CD14-positive monocyte (primary cell): ENCODE results near the gene CUEDC1. TPM values are rescaled to one million over a fixed set of nuclear protein-coding genes. Genes with fewer than 3 reads are reported as not detected.

Experiments
- DNase-seq, 3 donors: peaks; one replicate each; pipeline ENCODE4 v3.0.0-alpha.2; 2011 to 2022
- H2AFZ ChIP-seq: 2 replicates; pipeline ENCODE4 v1.6.0; 2012; ENCODE audit warnings: mild to moderate bottlenecking, low read depth, low read length, inconsistent platforms; ENCODE audit not compliant: insufficient read depth, poor library complexity, severe bottlenecking
- H3K27ac ChIP-seq, 2 donors: 1 replicate in 1 of 2; 2 replicates in 1 of 2; pipeline ENCODE4 v1.5.1; 2012 to 2013; ENCODE audit warnings: low read length in 2 of 2, control low read depth in 1 of 2, inconsistent platforms in 1 of 2, low read depth in 1 of 2, mild to moderate bottlenecking in 1 of 2
- H3K27me3 ChIP-seq, 2 donors: one replicate each; pipeline versions ENCODE4 v1.6.0 to v1.6.1; 2011 to 2013; ENCODE audit warnings: low read length in 2 of 2; ENCODE audit not compliant: control insufficient read depth in 2 of 2, insufficient read depth in 2 of 2
- H3K36me3 ChIP-seq, 2 donors: replicated peaks in 1 of 2; 1 replicate in 1 of 2; 2 replicates in 1 of 2; pipeline versions ENCODE4 v1.5.1 to v1.6.1; 2012 to 2013; ENCODE audit warnings: low read length in 2 of 2, control low read depth in 1 of 2, inconsistent platforms in 1 of 2, mild to moderate bottlenecking in 1 of 2; ENCODE audit not compliant: insufficient read depth in 2 of 2, control insufficient read depth in 1 of 2
- H3K4me1 ChIP-seq, 2 donors: 1 replicate in 1 of 2; 2 replicates in 1 of 2; pipeline versions ENCODE4 v1.5.1 to v1.6.1; 2012 to 2013; ENCODE audit warnings: low read length in 2 of 2, control low read depth in 1 of 2, inconsistent platforms in 1 of 2, mild to moderate bottlenecking in 1 of 2, moderate library complexity in 1 of 2; ENCODE audit not compliant: insufficient read depth in 2 of 2, control insufficient read depth in 1 of 2
- H3K4me2 ChIP-seq: replicated peaks from 2 replicates; pipeline ENCODE3; 2012; ENCODE audit warnings: low read length, moderate library complexity, mild to moderate bottlenecking; ENCODE audit not compliant: poor library complexity, severe bottlenecking; ENCODE audit errors: extremely low read depth
- H3K4me3 ChIP-seq, 3 experiments: fragments of 200-600 bp in 1 of 3; sonication (generic) in 1 of 3; replicated peaks in 1 of 3; 1 replicate in 2 of 3; 2 replicates in 1 of 3; pipeline ENCODE4 v1.5.1; 2011 to 2013; ENCODE audit warnings: low read length in 3 of 3, mild to moderate bottlenecking in 3 of 3, control low read depth in 2 of 3, low read depth in 2 of 3, inconsistent platforms in 1 of 3, moderate library complexity in 1 of 3
- H3K79me2 ChIP-seq: 2 replicates; pipeline ENCODE4 v1.6.0; 2012; ENCODE audit warnings: mild to moderate bottlenecking, control low read depth, inconsistent platforms, low read length, moderate library complexity; ENCODE audit not compliant: insufficient read depth
- H3K9ac ChIP-seq: 2 replicates; pipeline ENCODE4 v1.6.0; 2017; ENCODE audit warnings: low read length, mild to moderate bottlenecking; ENCODE audit not compliant: insufficient read depth, poor library complexity, severe bottlenecking
- H3K9me3 ChIP-seq, 2 donors: replicated peaks in 1 of 2; 1 replicate in 1 of 2; 2 replicates in 1 of 2; pipeline versions ENCODE4 v1.5.1 to v1.6.1; 2012 to 2013; ENCODE audit warnings: low read length in 2 of 2, control low read depth in 1 of 2; ENCODE audit not compliant: control insufficient read depth in 1 of 2, insufficient read depth in 1 of 2
- H4K20me1 ChIP-seq: 2 replicates; pipeline ENCODE4 v1.6.0; 2012; ENCODE audit warnings: mild to moderate bottlenecking, low read length, control low read depth, moderate library complexity; ENCODE audit not compliant: insufficient read depth
- H3K27ac Mint-ChIP-seq, 7 donors: one replicate each; pipeline ENCODE4 v1.8.0; 2020; ENCODE audit warnings: mild to moderate bottlenecking in 7 of 7, mixed read lengths in 7 of 7, moderate library complexity in 6 of 7, inconsistent platforms in 2 of 7
- H3K27me3 Mint-ChIP-seq, 3 donors: one replicate each; pipeline ENCODE4 v1.8.0; 2021 to 2022; ENCODE audit warnings: low read depth in 3 of 3, mild to moderate bottlenecking in 3 of 3, mixed read lengths in 3 of 3, moderate library complexity in 3 of 3, inconsistent platforms in 1 of 3
- H3K36me3 Mint-ChIP-seq, 2 donors: one replicate each; pipeline ENCODE4 v1.8.0; 2020; ENCODE audit warnings: mixed read lengths in 2 of 2, inconsistent platforms in 1 of 2, mild to moderate bottlenecking in 1 of 2
- H3K4me1 Mint-ChIP-seq: one replicate; pipeline ENCODE4 v1.8.0; 2020; ENCODE audit warnings: mild to moderate bottlenecking, mixed read lengths
- H3K4me3 Mint-ChIP-seq, 2 donors: one replicate each; pipeline ENCODE4 v1.8.0; 2020; ENCODE audit warnings: mild to moderate bottlenecking in 2 of 2, mixed read lengths in 2 of 2, moderate library complexity in 1 of 2
- H3K9me3 Mint-ChIP-seq, 7 donors: one replicate each; pipeline ENCODE4 v1.8.0; 2020 to 2022; ENCODE audit warnings: mixed read lengths in 7 of 7, mild to moderate bottlenecking in 6 of 7, moderate library complexity in 6 of 7, inconsistent platforms in 2 of 7
- WGBS: methylation state at CpG from one replicate; pipeline ENCODE4 v1.1.5; 2013; ENCODE audit warnings: missing lambda C conversion rate; ENCODE audit not compliant: insufficient coverage; 5-methylcytosine and 5-hydroxymethylcytosine counted together
- intact Hi-C, 2 donors: fragments of 100-400 bp; cut with micrococcal nuclease; formaldehyde crosslinking; loops; one replicate each; pipeline versions ENCODE4 v1.15.0 to v1.15.1; 2023
- polyA plus RNA-seq, 3 donors: library from polyadenylated mRNA; depleted of rRNA in 1 of 3; unstranded in 2 of 3; stranded (reverse) in 1 of 3; fragments of 300-500 nt in 2 of 3; fragments of >200 nt in 1 of 3; fragmentation: Illumina TruSeq in 2 of 3; gene quantifications; 1 replicate in 2 of 3; 2 replicates in 1 of 3; pipeline ENCODE4 v1.2.3, GENCODE V29; 2012 to 2021
- TF ChIP-seq, protein P1 (sequence below): fragments of 200-600 bp; IDR thresholded peaks from one replicate; pipeline ENCODE4 v1.8.0; 2022; ENCODE audit warnings: antibody characterized with exemption, mild to moderate bottlenecking

The CUEDC1 gene
- polyA plus RNA-seq, 3 donors = 4.2 to 31.0 (median 4.3) TPM

DNA sequence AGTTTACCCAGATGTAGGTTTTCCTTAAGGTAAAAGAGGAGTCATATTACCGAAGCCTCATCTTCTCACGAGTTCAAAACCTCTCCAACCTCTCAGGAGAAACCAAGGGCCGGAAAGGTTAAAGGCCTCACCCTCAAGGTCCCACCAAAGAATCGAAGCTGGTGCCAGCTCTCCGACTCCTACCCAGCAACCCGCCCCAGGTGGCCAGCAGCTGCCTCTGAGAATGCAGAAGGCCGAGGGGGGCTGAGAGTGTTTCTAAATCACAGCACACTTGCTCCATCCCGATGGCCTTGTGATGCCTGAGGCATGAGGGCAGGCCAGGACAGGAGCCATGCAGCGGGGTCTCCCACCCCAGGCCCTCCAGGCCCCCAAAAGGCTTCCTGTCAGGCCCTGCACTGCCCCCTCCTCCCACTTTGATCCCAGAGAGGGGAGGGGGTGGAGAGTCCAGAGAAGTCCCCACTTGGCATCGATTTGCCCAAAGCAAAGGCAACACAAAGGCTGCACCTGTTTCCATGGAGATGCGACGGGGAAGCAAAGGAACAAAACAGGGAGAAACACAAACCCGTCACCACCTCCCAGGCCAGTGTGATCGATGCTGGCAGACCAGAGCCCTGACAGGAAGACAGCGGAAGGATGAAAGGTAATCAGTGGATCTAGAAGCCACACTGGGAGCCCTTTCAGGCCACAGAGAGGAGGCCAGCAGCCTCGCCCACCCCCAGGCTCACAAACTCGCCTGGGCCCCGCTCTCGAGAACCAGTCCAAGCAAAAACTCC is 39.0 kb downstream of the CUEDC1 start:
- no peak overlapping the region for H2AFZ ChIP-seq
- H3K27ac Mint-ChIP-seq = no peak overlapping the region
- peaks cover 0 to 3% of the 10 kb centered on the region in 2 donors for H3K36me3 ChIP-seq
- H3K4me1 ChIP-seq = no peaks in the 10 kb centered on the region
- peaks cover 8% of the 10 kb centered on the region for H4K20me1 ChIP-seq
- TF ChIP-seq, protein P1, sequence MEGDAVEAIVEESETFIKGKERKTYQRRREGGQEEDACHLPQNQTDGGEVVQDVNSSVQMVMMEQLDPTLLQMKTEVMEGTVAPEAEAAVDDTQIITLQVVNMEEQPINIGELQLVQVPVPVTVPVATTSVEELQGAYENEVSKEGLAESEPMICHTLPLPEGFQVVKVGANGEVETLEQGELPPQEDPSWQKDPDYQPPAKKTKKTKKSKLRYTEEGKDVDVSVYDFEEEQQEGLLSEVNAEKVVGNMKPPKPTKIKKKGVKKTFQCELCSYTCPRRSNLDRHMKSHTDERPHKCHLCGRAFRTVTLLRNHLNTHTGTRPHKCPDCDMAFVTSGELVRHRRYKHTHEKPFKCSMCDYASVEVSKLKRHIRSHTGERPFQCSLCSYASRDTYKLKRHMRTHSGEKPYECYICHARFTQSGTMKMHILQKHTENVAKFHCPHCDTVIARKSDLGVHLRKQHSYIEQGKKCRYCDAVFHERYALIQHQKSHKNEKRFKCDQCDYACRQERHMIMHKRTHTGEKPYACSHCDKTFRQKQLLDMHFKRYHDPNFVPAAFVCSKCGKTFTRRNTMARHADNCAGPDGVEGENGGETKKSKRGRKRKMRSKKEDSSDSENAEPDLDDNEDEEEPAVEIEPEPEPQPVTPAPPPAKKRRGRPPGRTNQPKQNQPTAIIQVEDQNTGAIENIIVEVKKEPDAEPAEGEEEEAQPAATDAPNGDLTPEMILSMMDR = no peak
- peaks cover 0 to 2% (median 0%) of the 10 kb centered on the region in 3 donors for H3K27me3 Mint-ChIP-seq
- intact Hi-C loops = no loop called here
- no peaks in the 10 kb centered on the region for H3K9me3 ChIP-seq
- peaks cover 4% of the 10 kb centered on the region for H3K4me1 Mint-ChIP-seq
- H3K9me3 Mint-ChIP-seq = no peaks in the 10 kb centered on the region
- no peak for DNase-seq
- peaks cover 8 to 12% of the 10 kb centered on the region in 2 donors for H3K36me3 Mint-ChIP-seq
- no peaks in the 10 kb centered on the region for H3K27me3 ChIP-seq
- 97% methylated on average over 11 of the region's 19 CpGs for WGBS
- no peak overlapping the region for H3K4me3 ChIP-seq
- H3K4me3 Mint-ChIP-seq = no peak overlapping the region
- H3K4me2 ChIP-seq = no peak overlapping the region
- no peaks in the 10 kb centered on the region for H3K79me2 ChIP-seq
- H3K27ac ChIP-seq = no peak overlapping the region
- no peak overlapping the region for H3K9ac ChIP-seq

DNA sequence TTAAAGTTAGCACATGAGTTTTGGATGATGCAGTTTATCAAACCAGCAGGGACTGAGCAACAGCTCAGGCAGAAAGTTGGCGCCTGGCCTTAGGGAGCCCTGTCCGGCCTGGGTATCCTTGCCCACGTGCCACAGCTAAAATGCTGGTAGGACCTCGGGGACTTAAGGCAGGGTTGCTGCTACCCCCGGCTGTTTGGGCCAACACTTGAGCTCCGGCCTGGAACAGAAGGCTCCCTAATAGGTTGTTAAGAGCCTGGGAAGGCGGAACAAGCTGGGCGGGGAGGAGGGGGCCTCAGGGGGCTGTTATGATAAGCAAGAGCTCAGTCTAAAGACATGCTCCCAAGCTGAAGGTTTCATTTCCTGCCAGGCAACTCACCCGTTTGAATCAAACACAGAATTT is 39.7 kb downstream of the CUEDC1 start:
- Mint-ChIP-seq H3K9me3 (no peaks in the 10 kb centered on the region), H3K27ac (no peak overlapping the region), H3K36me3 (peaks cover 6 to 9% of the 10 kb centered on the region in 2 donors), H3K4me1 (peaks cover 4% of the 10 kb centered on the region), H3K4me3 (no peak overlapping the region), H3K27me3 (peaks cover 0 to 2% (median 0%) of the 10 kb centered on the region in 3 donors)
- peaks cover 8% of the 10 kb centered on the region for H4K20me1 ChIP-seq
- TF ChIP-seq, protein P1 = no peak
- no peak overlapping the region for H3K9ac ChIP-seq
- no peaks in the 10 kb centered on the region for H3K9me3 ChIP-seq
- no peak overlapping the region for H3K4me2 ChIP-seq
- H3K27ac ChIP-seq = no peak overlapping the region
- H2AFZ ChIP-seq = no peak overlapping the region
- H3K36me3 ChIP-seq = no peaks in the 10 kb centered on the region
- WGBS = 95% methylated on average over 6 of the region's 9 CpGs
- no peak for DNase-seq
- no peak overlapping the region for H3K4me3 ChIP-seq
- H3K79me2 ChIP-seq = no peaks in the 10 kb centered on the region
- no peaks in the 10 kb centered on the region for H3K4me1 ChIP-seq
- H3K27me3 ChIP-seq = no peaks in the 10 kb centered on the region
- intact Hi-C loops = no loop called here
